GM23338 (cell line): Measurements from ENCODE around the gene CCDC170. TPM values are rescaled to one million over a fixed set of nuclear protein-coding genes. Genes with fewer than 3 reads are reported as not detected.

Experiments
- ATAC-seq: fragments of 200-7000 bp; cut with Tn5 transposase; 3 replicates; pipeline ENCODE4 v1.9.1; 2020
- DNase-seq: peaks from one replicate; pipeline ENCODE4 v3.0.0-alpha.2; 2015; ENCODE audit warnings: low spot score
- H2AFZ ChIP-seq: fragments of 200-600 bp; sonication (generic); 2 replicates; pipeline ENCODE4 v1.8.0; 2016; ENCODE audit warnings: antibody characterized with exemption, mild to moderate bottlenecking, moderate library complexity
- H3F3A ChIP-seq: fragments of 200-600 bp; sonication (generic); replicated peaks from 2 replicates; pipeline ENCODE4 v1.8.0; 2017; ENCODE audit warnings: antibody characterized with exemption, mixed run types, low read depth
- H3K27ac ChIP-seq: fragments of 200-600 bp; sonication (generic); 2 replicates; pipeline ENCODE4 v1.6.1; 2016; ENCODE audit warnings: low read depth
- H3K27me3 ChIP-seq: fragments of 200-600 bp; sonication (generic); 2 replicates; pipeline ENCODE4 v1.8.0; 2016; ENCODE audit warnings: mild to moderate bottlenecking, mixed run types, moderate library complexity; ENCODE audit not compliant: insufficient read depth
- H3K36me3 ChIP-seq: fragments of 200-600 bp; sonication (generic); 2 replicates; pipeline ENCODE4 v1.8.0; 2016; ENCODE audit warnings: mild to moderate bottlenecking; ENCODE audit not compliant: insufficient read depth
- H3K4me1 ChIP-seq: fragments of 200-600 bp; sonication (generic); 2 replicates; pipeline ENCODE4 v1.8.0; 2016; ENCODE audit warnings: mild to moderate bottlenecking, moderate library complexity; ENCODE audit not compliant: insufficient read depth
- H3K4me2 ChIP-seq: fragments of 200-600 bp; sonication (generic); 2 replicates; pipeline ENCODE4 v1.7.1; 2017; ENCODE audit warnings: mixed run types
- H3K4me3 ChIP-seq: fragments of 200-600 bp; sonication (generic); 2 replicates; pipeline ENCODE4 v1.6.1; 2016; ENCODE audit warnings: mixed run types
- H3K79me2 ChIP-seq: fragments of 200-600 bp; sonication (generic); replicated peaks from 2 replicates; pipeline ENCODE4 v1.8.0; 2017; ENCODE audit warnings: mild to moderate bottlenecking; ENCODE audit not compliant: insufficient read depth
- H3K9me2 ChIP-seq: fragments of 200-600 bp; sonication (generic); 2 replicates; pipeline ENCODE4 v1.8.0; 2017; ENCODE audit not compliant: insufficient read depth
- H4K20me1 ChIP-seq: fragments of 200-600 bp; sonication (generic); replicated peaks from 2 replicates; pipeline ENCODE4 v1.8.0; 2017; ENCODE audit warnings: mild to moderate bottlenecking; ENCODE audit not compliant: insufficient read depth
- H3K27ac Mint-ChIP-seq: 2 replicates; pipeline ENCODE4 v1.8.0; 2020; ENCODE audit warnings: inconsistent platforms, mild to moderate bottlenecking, moderate library complexity, mixed read lengths
- H3K27me3 Mint-ChIP-seq: 3 replicates; pipeline ENCODE4 v1.8.0; 2022; ENCODE audit warnings: low read depth, mild to moderate bottlenecking, moderate library complexity, mixed read lengths, inconsistent platforms; ENCODE audit not compliant: insufficient read depth, poor library complexity
- H3K36me3 Mint-ChIP-seq: 3 replicates; pipeline ENCODE4 v1.8.0; 2021; ENCODE audit warnings: low read depth, mild to moderate bottlenecking, inconsistent platforms, moderate library complexity, mixed read lengths
- H3K4me1 Mint-ChIP-seq: 3 replicates; pipeline ENCODE4 v1.8.0; 2020; ENCODE audit warnings: mild to moderate bottlenecking, inconsistent platforms, mixed read lengths
- H3K4me3 Mint-ChIP-seq: 3 replicates; pipeline ENCODE4 v1.8.0; 2021; ENCODE audit warnings: moderate library complexity, mild to moderate bottlenecking, inconsistent platforms, mixed read lengths
- H3K9me3 Mint-ChIP-seq: 3 replicates; pipeline ENCODE4 v1.8.0; 2020; ENCODE audit warnings: moderate library complexity, mild to moderate bottlenecking, inconsistent platforms, mixed read lengths
- CREB1 ChIP-seq: fragments of 250-450 bp; sonication (Bioruptor Pico); IDR thresholded peaks from 2 replicates; pipeline ENCODE4 v1.5.0; 2020; ENCODE audit warnings: low read depth, mild to moderate bottlenecking, moderate library complexity
- EZH2 ChIP-seq: fragments of 200-600 bp; sonication (generic); IDR thresholded peaks from one replicate; pipeline ENCODE4 v1.8.0; 2017; ENCODE audit warnings: antibody characterized with exemption, mild to moderate bottlenecking, low read depth; ENCODE audit not compliant: unreplicated experiment
- EZH2phosphoT487 ChIP-seq: fragments of 200-600 bp; sonication (generic); IDR thresholded peaks from one replicate; pipeline ENCODE4 v1.8.1; 2018; ENCODE audit warnings: antibody characterized with exemption; ENCODE audit not compliant: unreplicated experiment
- JUNB ChIP-seq: IDR thresholded peaks from one replicate; pipeline ENCODE4 v1.6.1; 2016; ENCODE audit warnings: antibody characterized with exemption; ENCODE audit not compliant: unreplicated experiment
- POLR2AphosphoS5 ChIP-seq: IDR thresholded peaks from 2 replicates; pipeline ENCODE4 v1.6.1; 2016; ENCODE audit warnings: antibody characterized with exemption, low read depth
- REST ChIP-seq: IDR thresholded peaks from one replicate; pipeline ENCODE4 v1.6.1; 2018; ENCODE audit warnings: antibody characterized with exemption; ENCODE audit not compliant: unreplicated experiment
- STAT1 ChIP-seq: IDR thresholded peaks from one replicate; pipeline ENCODE4 v1.6.1; 2016; ENCODE audit warnings: antibody characterized with exemption; ENCODE audit not compliant: unreplicated experiment
- ZNF114 ChIP-seq: fragments of 250-450 bp; sonication (Bioruptor Pico); IDR thresholded peaks from 2 replicates; pipeline ENCODE4 v1.5.0; 2020; ENCODE audit warnings: mild to moderate bottlenecking, moderate library complexity
- ZNF331 ChIP-seq: fragments of 250-450 bp; sonication (Bioruptor Pico); IDR thresholded peaks from 2 replicates; pipeline ENCODE4 v1.5.0; 2020; ENCODE audit warnings: low read depth, mild to moderate bottlenecking, moderate library complexity
- polyA plus RNA-seq: library from polyadenylated mRNA; unstranded; fragments of >200 nt; fragmentation: Nextera tagmentation; extraction: Ambion mirVana; gene quantifications from 2 replicates; pipeline ENCODE4 v1.2.1, GENCODE V29; 2016
- total RNA-seq: library from RNA; depleted of rRNA; stranded (reverse); fragments of >200 nt; shearing (Covaris generic); gene quantifications from 2 replicates; pipeline ENCODE4 v1.2.3, GENCODE V29; 2014
- TF ChIP-seq, protein P1 (sequence below): IDR thresholded peaks from 2 replicates; pipeline ENCODE4 v1.6.1; 2016; ENCODE audit warnings: antibody characterized with exemption
- TF ChIP-seq, protein P2 (sequence below): fragments of 250-450 bp; sonication (Bioruptor Pico); IDR thresholded peaks from 2 replicates; pipeline ENCODE4 v1.5.0; 2020; ENCODE audit warnings: mild to moderate bottlenecking, moderate library complexity
- TF ChIP-seq, protein P3 (sequence below), 2 experiments: fragments of 200-600 bp in 1 of 2; sonication (generic) in 1 of 2; conservative IDR thresholded peaks; 2 replicates each; pipeline versions ENCODE4 v1.5.1 to v1.6.1; 2016 to 2017; ENCODE audit warnings: antibody characterized with exemption in 2 of 2, low read depth in 2 of 2, mild to moderate bottlenecking in 2 of 2, moderate library complexity in 1 of 2

CCDC170 gene
- total and polyA plus RNA-seq, 2 experiments from 2014 or later: 0.18 TPM; not detected in 1

DNA sequence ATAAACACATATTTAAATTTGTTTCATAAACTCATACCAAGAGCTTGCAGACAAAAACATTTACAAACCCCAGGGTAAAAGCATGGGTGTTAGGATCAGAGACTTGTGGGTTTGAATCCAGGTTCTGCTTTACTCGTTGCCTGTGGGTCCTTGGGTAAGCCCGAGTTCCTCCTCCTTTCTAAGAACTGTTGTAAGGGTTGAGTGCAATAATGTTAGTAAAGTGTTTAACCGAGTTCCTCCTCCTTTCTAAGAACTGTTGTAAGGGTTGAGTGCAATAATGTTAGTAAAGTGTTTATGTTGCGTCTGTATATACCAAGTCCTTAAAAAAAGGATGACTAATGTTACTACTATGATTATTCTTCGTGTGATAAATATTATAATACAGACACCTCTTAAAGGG lies 18.7 kb downstream of the CCDC170 start:
- H3K27ac Mint-ChIP-seq: no peak overlapping the region
- no peaks in the 10 kb centered on the region for H3K79me2 ChIP-seq
- ATAC-seq (no peak), DNase-seq (no peak)
- H3K27me3 ChIP-seq: no peaks in the 10 kb centered on the region
- no peaks in the 10 kb centered on the region for H3K9me2 ChIP-seq
- H3K9me3 Mint-ChIP-seq: peaks cover 12% of the 10 kb centered on the region
- H3K4me1 Mint-ChIP-seq: no peaks in the 10 kb centered on the region
- H4K20me1 ChIP-seq: no peaks in the 10 kb centered on the region
- no peaks in the 10 kb centered on the region for H3K36me3 ChIP-seq
- H3F3A ChIP-seq: no peaks in the 10 kb centered on the region
- H3K27ac ChIP-seq: no peak overlapping the region
- H3K4me3 Mint-ChIP-seq: no peak overlapping the region
- H3K4me1 ChIP-seq: no peaks in the 10 kb centered on the region; the same call in 1 of the 2 replicates
- no peak overlapping the region for H2AFZ ChIP-seq
- no peak overlapping the region for H3K4me3 ChIP-seq
- peaks cover 5% of the 10 kb centered on the region; the same call in 2 of the 3 replicates for H3K36me3 Mint-ChIP-seq
- no peak overlapping the region for H3K4me2 ChIP-seq
- no peak for TF ChIP-seq POLR2AphosphoS5
- no peak for TF ChIP-seq JUNB
- TF ChIP-seq STAT1: no peak
- no peak for TF ChIP-seq REST
- TF ChIP-seq ZNF114 (CRISPR knock-in tag): no peak
- TF ChIP-seq, protein P1, sequence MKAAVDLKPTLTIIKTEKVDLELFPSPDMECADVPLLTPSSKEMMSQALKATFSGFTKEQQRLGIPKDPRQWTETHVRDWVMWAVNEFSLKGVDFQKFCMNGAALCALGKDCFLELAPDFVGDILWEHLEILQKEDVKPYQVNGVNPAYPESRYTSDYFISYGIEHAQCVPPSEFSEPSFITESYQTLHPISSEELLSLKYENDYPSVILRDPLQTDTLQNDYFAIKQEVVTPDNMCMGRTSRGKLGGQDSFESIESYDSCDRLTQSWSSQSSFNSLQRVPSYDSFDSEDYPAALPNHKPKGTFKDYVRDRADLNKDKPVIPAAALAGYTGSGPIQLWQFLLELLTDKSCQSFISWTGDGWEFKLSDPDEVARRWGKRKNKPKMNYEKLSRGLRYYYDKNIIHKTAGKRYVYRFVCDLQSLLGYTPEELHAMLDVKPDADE: no peak
- TF ChIP-seq ZNF331 (CRISPR knock-in tag): no peak
- TF ChIP-seq, protein P2, sequence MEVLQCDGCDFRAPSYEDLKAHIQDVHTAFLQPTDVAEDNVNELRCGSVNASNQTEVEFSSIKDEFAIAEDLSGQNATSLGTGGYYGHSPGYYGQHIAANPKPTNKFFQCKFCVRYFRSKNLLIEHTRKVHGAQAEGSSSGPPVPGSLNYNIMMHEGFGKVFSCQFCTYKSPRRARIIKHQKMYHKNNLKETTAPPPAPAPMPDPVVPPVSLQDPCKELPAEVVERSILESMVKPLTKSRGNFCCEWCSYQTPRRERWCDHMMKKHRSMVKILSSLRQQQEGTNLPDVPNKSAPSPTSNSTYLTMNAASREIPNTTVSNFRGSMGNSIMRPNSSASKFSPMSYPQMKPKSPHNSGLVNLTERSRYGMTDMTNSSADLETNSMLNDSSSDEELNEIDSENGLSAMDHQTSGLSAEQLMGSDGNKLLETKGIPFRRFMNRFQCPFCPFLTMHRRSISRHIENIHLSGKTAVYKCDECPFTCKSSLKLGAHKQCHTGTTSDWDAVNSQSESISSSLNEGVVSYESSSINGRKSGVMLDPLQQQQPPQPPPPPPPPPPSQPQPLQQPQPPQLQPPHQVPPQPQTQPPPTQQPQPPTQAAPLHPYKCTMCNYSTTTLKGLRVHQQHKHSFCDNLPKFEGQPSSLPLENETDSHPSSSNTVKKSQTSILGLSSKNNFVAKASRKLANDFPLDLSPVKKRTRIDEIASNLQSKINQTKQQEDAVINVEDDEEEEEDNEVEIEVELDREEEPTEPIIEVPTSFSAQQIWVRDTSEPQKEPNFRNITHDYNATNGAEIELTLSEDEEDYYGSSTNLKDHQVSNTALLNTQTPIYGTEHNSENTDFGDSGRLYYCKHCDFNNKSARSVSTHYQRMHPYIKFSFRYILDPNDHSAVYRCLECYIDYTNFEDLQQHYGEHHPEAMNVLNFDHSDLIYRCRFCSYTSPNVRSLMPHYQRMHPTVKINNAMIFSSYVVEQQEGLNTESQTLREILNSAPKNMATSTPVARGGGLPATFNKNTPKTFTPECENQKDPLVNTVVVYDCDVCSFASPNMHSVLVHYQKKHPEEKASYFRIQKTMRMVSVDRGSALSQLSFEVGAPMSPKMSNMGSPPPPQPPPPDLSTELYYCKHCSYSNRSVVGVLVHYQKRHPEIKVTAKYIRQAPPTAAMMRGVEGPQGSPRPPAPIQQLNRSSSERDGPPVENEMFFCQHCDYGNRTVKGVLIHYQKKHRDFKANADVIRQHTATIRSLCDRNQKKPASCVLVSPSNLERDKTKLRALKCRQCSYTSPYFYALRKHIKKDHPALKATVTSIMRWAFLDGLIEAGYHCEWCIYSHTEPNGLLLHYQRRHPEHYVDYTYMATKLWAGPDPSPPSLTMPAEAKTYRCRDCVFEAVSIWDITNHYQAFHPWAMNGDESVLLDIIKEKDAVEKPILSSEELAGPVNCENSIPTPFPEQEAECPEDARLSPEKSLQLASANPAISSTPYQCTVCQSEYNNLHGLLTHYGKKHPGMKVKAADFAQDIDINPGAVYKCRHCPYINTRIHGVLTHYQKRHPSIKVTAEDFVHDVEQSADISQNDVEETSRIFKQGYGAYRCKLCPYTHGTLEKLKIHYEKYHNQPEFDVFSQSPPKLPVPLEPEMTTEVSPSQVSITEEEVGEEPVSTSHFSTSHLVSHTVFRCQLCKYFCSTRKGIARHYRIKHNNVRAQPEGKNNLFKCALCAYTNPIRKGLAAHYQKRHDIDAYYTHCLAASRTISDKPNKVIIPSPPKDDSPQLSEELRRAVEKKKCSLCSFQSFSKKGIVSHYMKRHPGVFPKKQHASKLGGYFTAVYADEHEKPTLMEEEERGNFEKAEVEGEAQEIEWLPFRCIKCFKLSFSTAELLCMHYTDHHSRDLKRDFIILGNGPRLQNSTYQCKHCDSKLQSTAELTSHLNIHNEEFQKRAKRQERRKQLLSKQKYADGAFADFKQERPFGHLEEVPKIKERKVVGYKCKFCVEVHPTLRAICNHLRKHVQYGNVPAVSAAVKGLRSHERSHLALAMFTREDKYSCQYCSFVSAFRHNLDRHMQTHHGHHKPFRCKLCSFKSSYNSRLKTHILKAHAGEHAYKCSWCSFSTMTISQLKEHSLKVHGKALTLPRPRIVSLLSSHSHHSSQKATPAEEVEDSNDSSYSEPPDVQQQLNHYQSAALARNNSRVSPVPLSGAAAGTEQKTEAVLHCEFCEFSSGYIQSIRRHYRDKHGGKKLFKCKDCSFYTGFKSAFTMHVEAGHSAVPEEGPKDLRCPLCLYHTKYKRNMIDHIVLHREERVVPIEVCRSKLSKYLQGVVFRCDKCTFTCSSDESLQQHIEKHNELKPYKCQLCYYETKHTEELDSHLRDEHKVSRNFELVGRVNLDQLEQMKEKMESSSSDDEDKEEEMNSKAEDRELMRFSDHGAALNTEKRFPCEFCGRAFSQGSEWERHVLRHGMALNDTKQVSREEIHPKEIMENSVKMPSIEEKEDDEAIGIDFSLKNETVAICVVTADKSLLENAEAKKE (CRISPR knock-in tag): no peak
- TF ChIP-seq, protein P3, sequence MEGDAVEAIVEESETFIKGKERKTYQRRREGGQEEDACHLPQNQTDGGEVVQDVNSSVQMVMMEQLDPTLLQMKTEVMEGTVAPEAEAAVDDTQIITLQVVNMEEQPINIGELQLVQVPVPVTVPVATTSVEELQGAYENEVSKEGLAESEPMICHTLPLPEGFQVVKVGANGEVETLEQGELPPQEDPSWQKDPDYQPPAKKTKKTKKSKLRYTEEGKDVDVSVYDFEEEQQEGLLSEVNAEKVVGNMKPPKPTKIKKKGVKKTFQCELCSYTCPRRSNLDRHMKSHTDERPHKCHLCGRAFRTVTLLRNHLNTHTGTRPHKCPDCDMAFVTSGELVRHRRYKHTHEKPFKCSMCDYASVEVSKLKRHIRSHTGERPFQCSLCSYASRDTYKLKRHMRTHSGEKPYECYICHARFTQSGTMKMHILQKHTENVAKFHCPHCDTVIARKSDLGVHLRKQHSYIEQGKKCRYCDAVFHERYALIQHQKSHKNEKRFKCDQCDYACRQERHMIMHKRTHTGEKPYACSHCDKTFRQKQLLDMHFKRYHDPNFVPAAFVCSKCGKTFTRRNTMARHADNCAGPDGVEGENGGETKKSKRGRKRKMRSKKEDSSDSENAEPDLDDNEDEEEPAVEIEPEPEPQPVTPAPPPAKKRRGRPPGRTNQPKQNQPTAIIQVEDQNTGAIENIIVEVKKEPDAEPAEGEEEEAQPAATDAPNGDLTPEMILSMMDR (conservative IDR thresholded peaks at IDR 0.05; ENCODE audit: low read depth in 2 of 2): no peak
- TF ChIP-seq EZH2phosphoT487: no peak
- TF ChIP-seq CREB1: no peak
- no peak for TF ChIP-seq EZH2
- peaks cover 2% of the 10 kb centered on the region for H3K27me3 Mint-ChIP-seq
